H54 (cell line): ENCODE results near the gene EIF3CL.
"Not testable (repeated sequence)": the region's sequence is repeated elsewhere in the genome, so short reads cannot be mapped to it uniquely, and the experiment has no call there.

Source experiments
- DNase-seq: peaks from one replicate; pipeline ENCODE4 v3.0.0; 2011; ENCODE audit warnings: low spot score, mixed read lengths; ENCODE audit not compliant: insufficient read length
- FAIRE-seq: peaks from 3 replicates; lab custom pipeline; 2011; peaks lifted over from hg19 to GRCh38; lab: Jason Lieb, UNC

The EIF3CL gene, protein sequence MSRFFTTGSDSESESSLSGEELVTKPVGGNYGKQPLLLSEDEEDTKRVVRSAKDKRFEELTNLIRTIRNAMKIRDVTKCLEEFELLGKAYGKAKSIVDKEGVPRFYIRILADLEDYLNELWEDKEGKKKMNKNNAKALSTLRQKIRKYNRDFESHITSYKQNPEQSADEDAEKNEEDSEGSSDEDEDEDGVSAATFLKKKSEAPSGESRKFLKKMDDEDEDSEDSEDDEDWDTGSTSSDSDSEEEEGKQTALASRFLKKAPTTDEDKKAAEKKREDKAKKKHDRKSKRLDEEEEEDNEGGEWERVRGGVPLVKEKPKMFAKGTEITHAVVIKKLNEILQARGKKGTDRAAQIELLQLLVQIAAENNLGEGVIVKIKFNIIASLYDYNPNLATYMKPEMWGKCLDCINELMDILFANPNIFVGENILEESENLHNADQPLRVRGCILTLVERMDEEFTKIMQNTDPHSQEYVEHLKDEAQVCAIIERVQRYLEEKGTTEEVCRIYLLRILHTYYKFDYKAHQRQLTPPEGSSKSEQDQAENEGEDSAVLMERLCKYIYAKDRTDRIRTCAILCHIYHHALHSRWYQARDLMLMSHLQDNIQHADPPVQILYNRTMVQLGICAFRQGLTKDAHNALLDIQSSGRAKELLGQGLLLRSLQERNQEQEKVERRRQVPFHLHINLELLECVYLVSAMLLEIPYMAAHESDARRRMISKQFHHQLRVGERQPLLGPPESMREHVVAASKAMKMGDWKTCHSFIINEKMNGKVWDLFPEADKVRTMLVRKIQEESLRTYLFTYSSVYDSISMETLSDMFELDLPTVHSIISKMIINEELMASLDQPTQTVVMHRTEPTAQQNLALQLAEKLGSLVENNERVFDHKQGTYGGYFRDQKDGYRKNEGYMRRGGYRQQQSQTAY

DNA sequence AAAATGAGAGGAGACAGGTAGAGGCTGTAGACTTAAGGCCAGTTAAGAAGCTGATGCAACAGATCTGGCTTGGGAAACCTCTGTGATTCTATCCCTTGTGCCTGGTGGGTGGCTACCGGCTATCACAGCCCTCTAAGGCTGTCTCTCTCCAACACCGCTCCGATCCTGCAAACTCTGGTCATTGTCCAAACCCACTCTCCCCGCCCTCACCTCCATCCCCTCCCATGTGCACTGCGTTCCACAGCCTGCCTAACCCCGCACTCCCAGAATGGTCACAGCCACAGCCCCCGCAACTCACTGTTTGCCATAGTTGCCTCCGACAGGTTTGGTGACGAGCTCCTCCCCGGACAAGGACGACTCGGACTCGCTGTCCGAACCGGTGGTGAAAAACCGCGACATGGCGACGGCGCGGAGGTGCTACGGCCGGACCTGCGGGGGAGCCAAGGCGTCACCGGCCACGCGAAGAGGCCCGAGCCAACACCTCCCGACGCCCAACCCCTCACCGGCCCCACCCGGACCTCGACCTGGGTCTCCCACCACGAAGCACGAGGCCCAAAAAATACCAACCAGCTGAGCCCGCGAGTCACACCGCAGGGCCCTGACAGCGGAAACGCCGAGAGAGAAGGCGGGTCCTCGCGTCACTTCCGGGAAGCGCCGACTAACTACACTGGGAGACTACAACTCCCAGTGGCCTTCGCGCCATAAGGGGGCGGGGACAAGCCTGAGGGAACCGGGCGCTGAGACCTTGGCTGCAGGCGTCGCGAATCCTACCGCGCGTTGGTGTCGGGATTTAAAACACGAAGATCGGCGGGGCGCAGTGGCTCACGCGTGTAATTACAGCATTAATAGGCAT, at the start of gene EIF3CL:
Gene EIF3CL, minus strand, starts transcription at position 622 of the 853 bp plus-strand sequence. Its CDS starts 223 bp downstream, at position 399.
- peak; percentile 88 for FAIRE-seq
- DNase-seq, result not testable (repeated sequence)

DNA sequence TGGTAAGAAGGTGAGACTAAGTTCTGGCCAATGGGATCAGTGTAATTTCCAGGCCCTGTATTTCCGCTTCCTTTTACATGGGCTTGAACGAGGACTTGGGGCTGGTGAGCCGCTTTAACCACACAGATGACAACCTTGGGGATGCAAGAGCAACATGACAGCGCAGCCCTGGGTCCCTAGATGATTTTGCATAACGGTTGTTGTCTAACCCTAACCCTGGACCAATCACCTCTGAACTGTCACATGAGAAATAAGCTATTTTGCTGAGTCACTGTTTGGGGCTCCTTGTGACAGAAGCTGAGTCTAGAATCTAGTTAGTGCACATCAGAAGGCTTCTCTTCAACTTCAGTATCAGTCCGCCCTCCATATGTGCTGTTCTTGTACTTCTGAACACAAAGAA, 43.4 kb upstream of the EIF3CL start:
- FAIRE-seq, DNase-seq: not testable (repeated sequence)

DNA sequence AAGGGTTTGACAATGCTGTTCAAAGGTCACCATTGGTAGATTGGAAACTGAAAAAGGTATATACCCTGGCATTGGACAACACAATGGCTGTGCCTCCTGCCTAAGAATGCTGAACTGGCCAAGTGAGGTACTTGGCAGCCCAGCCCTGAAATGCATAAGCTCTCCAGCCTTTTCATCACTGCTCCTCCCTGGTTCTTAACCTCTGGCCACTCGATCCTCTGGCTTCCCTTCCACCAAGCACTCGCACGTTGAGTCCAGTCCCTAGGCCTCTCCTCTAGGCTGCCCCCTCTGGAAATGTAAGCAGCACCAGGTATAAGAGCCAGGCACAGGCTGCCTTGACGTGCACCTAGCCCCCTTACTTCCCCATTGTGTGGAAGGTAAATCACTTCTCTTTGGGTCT, 42.7 kb upstream of the EIF3CL start:
- not testable (repeated sequence) for DNase-seq, FAIRE-seq

DNA sequence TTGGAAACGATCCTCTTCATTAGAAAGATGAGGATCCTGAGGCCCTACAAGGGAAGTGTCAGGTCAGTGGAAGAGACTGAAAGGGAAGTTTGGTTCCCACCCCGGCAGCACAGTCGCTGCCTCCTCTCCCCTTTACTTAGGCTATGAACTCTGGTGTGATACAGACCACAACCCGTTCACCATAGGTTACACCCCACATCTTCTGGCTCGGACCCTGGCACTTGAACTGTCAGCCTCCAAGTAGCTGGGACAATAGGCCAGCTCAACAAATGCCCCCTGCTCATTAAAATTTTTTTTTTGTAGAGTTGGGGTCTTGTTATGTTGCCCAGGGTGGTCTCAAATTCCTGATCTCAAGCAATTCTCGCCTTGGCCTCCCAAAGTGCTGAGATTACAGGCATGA, 40.3 kb upstream of the EIF3CL start:
- not testable (repeated sequence) for DNase-seq, FAIRE-seq

DNA sequence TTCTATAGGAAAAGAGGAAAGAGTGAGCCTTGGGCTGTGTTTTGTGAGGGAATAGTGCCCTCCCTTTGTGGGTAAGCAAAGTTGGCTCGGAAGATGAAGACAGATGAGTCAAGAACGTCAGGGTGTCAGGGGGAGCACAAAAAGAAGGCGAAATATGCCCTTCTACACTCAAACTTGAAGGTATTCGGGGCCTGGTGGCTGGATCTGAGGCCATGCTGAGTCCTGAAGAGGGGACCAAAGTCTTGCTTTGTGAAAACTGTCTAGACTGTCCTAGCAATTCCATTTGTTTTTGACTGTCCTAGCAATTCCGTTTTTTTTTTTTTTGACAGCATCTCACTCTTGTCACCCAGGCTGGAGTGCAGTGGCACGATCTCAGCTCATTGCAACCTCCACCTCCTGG, 35.3 kb upstream of the EIF3CL start:
- not testable (repeated sequence) for DNase-seq, FAIRE-seq

- FAIRE-seq, DNase-seq: not testable (repeated sequence)
These were observed 31.7 kb upstream of the EIF3CL start for GRCh38 chr16:28435340-28435739.

DNA sequence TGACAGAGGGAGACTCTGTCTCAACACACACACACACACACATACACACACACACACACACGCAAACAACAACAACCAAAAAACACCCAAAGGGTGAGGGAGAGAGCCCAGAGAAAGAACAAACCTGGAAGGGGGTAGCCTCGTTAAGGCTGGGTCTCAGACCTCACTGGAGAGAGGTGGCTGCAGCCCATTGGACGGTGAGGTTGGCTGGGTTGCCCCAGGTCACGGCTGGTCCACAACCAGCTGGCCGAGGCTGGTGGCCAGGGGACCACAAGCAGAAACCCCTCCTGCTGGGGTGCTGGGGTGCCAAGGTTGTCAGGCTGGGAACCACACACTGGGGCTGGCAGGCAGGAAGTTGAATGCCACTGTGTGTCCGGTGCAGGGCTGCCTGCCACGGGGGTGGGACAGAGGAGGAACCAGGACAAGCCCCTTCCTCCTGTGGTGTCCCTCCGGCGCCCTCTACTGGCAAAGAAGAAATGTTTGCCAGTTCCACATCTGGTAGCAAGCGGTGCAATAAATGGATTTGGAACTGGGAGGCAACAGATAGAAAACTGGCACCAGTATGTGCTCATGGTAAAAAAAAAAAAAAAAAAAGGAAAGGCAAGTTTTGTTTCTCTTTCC, 22.5 kb upstream of the EIF3CL start:
- not testable (repeated sequence) for DNase-seq
- FAIRE-seq, result peak; percentile 64

GRCh38 chr16:28421071-28421750, 17.6 kb upstream of the EIF3CL start:
- not testable (repeated sequence) for DNase-seq, FAIRE-seq

- not testable (repeated sequence) for FAIRE-seq, DNase-seq
These were observed 13.4 kb upstream of the EIF3CL start for GRCh38 chr16:28417033-28417432.

DNA sequence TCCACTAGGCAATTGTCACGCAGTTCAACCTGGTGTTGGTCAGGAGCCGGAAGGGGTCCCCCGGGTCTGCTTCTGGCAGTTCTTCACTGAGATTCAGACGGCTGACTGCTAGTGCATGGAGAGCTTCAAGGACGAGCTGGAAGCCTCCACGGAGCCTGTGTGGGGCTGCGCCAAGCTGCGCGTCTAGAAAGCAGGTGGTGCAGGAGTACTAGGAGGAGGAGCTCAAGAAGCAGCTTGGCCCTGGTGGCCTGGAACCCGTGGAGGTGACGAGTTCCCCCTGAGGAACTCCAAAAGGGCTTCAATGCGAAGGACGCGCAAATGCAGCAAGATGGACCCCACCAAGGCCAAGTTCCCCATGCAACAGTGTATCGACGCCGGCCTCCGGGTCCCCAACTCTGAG, 10.9 kb upstream of the EIF3CL start:
- not testable (repeated sequence) for DNase-seq, FAIRE-seq

DNA sequence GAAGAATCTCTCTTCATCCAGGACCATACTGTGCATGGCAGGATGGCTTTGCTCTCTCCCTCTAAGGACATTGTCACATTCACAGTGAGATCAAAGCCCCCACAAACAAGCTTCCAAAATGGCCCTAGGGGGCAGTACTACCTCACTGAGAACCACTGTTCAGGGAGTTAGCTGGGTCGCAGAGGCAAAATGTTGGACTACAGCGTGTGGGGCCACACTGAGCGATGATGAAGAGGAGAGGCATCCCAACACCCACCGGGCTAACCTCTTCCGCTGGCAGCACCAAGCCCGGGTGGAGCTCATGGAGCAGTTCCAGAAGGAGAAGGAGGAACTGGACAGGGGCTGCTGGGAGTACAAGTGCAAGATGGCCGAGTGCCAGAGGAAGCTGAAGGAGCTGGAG, 9.9 kb upstream of the EIF3CL start:
- DNase-seq, FAIRE-seq: not testable (repeated sequence)

DNA sequence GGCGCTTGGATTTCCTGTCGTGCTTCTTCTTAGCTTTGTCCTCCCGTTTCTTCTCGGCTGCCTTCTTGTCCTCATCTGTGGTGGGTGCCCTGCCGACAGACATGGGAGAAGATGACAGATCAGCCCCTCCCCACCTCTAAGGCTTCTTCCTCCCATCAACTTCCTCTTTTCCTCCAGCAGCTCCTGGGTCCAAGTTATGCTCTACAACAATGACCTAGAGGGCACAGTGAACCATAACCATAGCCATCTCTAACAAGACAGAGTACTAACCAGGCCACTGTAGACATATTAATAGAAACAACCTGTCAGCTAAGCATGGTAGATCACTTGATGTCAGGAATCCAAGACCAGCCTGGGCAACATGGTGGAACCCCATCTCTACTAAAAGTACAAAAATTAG, 11.6 kb downstream of the EIF3CL start:
- DNase-seq, FAIRE-seq: not testable (repeated sequence)

GRCh38 chr16:28382177-28382867, 21.3 kb downstream of the EIF3CL start:
- FAIRE-seq, result peak; percentile 67
- not testable (repeated sequence) for DNase-seq

- not testable (repeated sequence) for FAIRE-seq, DNase-seq
These were observed 25.8 kb downstream of the EIF3CL start for GRCh38 chr16:28377822-28378221.

- not testable (repeated sequence) for DNase-seq, FAIRE-seq
These were observed 26.5 kb downstream of the EIF3CL start for GRCh38 chr16:28377108-28377625.

GRCh38 chr16:28375115-28375514, 28.5 kb downstream of the EIF3CL start:
- FAIRE-seq, DNase-seq: not testable (repeated sequence)

DNA sequence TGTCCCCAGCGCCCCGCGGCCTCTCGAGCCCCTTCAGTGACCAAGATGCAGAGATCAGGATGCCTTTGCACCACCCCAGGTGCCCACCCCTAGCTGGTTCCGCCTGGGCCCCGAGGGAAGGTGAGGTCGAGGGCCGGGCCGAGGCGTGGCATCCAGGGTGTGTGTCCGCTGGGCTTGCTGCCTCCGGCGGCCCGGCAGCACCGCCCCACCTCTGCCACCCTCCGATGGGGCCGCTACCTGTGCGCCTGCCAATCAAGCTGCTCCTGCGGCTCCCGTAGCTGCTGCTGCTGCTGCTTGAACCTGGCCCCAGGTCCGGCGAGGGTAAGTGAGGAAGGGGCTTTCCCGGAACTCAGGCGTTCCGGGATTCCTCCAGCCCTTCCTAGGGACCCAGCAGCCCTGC, 29.4 kb downstream of the EIF3CL start:
- FAIRE-seq, DNase-seq: not testable (repeated sequence)
